ENCODE results near the gene GINS1.

DNA sequence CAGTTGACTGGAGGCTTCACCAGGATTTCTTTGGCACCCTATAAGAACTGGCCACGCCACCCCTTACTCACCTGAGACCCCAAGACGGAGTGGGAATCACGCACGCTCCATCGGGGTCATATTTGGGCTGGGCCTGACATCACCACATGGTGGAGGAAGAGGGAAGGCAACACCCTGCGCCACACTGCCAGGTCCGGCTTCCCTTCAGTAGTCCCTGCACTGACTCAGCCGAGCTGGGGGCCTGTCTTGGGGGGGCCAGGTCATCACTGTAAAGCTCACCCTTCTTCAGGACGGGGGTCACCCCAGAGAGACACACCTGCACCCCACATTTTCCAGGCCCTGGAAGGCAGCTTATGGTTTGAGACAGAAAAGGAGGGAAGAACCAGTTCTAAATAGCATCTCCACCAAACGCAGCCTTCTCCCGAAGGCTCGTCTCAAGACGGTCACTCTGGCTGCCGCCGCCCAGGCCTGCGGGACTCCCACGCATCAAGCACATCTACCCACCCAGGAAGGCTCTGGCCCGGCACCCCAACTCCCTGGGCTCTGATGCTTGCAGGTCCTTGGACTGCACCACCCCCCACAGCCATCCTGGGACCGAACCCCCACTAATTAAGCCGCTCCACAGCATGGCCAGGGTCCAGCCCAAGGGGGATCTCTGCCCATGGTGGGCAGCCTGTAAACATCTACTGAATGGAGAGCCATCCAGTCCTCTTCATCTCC lies 51.8 kb downstream of the GINS1 start:
- no peak for TF ChIP-seq POLR2A (IDR thresholded peaks at IDR 0.05)
- TF ChIP-seq, protein P1, sequence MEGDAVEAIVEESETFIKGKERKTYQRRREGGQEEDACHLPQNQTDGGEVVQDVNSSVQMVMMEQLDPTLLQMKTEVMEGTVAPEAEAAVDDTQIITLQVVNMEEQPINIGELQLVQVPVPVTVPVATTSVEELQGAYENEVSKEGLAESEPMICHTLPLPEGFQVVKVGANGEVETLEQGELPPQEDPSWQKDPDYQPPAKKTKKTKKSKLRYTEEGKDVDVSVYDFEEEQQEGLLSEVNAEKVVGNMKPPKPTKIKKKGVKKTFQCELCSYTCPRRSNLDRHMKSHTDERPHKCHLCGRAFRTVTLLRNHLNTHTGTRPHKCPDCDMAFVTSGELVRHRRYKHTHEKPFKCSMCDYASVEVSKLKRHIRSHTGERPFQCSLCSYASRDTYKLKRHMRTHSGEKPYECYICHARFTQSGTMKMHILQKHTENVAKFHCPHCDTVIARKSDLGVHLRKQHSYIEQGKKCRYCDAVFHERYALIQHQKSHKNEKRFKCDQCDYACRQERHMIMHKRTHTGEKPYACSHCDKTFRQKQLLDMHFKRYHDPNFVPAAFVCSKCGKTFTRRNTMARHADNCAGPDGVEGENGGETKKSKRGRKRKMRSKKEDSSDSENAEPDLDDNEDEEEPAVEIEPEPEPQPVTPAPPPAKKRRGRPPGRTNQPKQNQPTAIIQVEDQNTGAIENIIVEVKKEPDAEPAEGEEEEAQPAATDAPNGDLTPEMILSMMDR (IDR thresholded peaks at IDR 0.05), result no peak
